Measurements from ENCODE around the gene AMY2A.
"Not testable (repeated sequence)": the region's sequence is repeated elsewhere in the genome, so short reads cannot be mapped to it uniquely, and the experiment has no call there.

AMY2A gene

GRCh38 chr1:103616362-103616761 lies 865 bp upstream of the AMY2A start:
- Histone ChIP-seq H3K9me3 (ENCODE audit: control insufficient read depth, insufficient read depth, low read length) (no peaks in the 10 kb centered on the region), H3K4me1 (ENCODE audit: control insufficient read depth, low read length) (no peaks in the 10 kb centered on the region), H3K79me2 (ENCODE audit: control insufficient read depth, low read length) (no peaks in the 10 kb centered on the region), H3K4me3 (ENCODE audit: low read length) (no peak overlapping the region), H3K27ac (ENCODE audit: low read depth, low read length) (no peak overlapping the region), H3K4me2 (ENCODE audit: low read length) (no peak overlapping the region), H3F3A (ENCODE audit: control insufficient read depth, insufficient read depth) (no peaks in the 10 kb centered on the region), H3K36me3 (ENCODE audit: control insufficient read depth, low read length) (no peaks in the 10 kb centered on the region), H3K9me2 (replicated peaks; ENCODE audit: control insufficient read depth, low read length) (no peaks in the 10 kb centered on the region), H3K27me3 (ENCODE audit: control insufficient read depth, low read length) (no peaks in the 10 kb centered on the region), H4K20me1 (ENCODE audit: control insufficient read depth, insufficient read depth, low read depth, low read length) (no peaks in the 10 kb centered on the region)
- TF ChIP-seq CTCF (IDR thresholded peaks at IDR 0.05; ENCODE audit: low read depth, low read length, poor library complexity, severe bottlenecking), result no peak
- no peak for TF ChIP-seq EZH2phosphoT487 (IDR thresholded peaks at IDR 0.05; ENCODE audit: borderline replicate concordance, low read length)

GRCh38 chr1:103627436-103627835 lies 10.2 kb downstream of the AMY2A start:
- H3F3A ChIP-seq (ENCODE audit: control insufficient read depth, insufficient read depth); H3K79me2 ChIP-seq (ENCODE audit: control insufficient read depth, low read length); H3K27ac ChIP-seq (ENCODE audit: low read depth, low read length); H3K4me1 ChIP-seq (ENCODE audit: control insufficient read depth, low read length); H3K9me3 ChIP-seq (ENCODE audit: control insufficient read depth, insufficient read depth, low read length); H4K20me1 ChIP-seq (ENCODE audit: control insufficient read depth, insufficient read depth, low read depth, low read length); H3K36me3 ChIP-seq (ENCODE audit: control insufficient read depth, low read length); H3K9me2 ChIP-seq (replicated peaks; ENCODE audit: control insufficient read depth, low read length); H3K4me3 ChIP-seq (ENCODE audit: low read length); H3K4me2 ChIP-seq (ENCODE audit: low read length); H3K27me3 ChIP-seq (ENCODE audit: control insufficient read depth, low read length): not testable (repeated sequence)

GRCh38 chr1:103641194-103641593 lies 24.0 kb downstream of the AMY2A start:
- H3K9me2 ChIP-seq (replicated peaks; ENCODE audit: control insufficient read depth, low read length); H4K20me1 ChIP-seq (ENCODE audit: control insufficient read depth, insufficient read depth, low read depth, low read length); H3K4me1 ChIP-seq (ENCODE audit: control insufficient read depth, low read length); H3K9me3 ChIP-seq (ENCODE audit: control insufficient read depth, insufficient read depth, low read length); H3K79me2 ChIP-seq (ENCODE audit: control insufficient read depth, low read length); H3K4me3 ChIP-seq (ENCODE audit: low read length); H3K4me2 ChIP-seq (ENCODE audit: low read length); H3K27me3 ChIP-seq (ENCODE audit: control insufficient read depth, low read length); H3K36me3 ChIP-seq (ENCODE audit: control insufficient read depth, low read length); H3F3A ChIP-seq (ENCODE audit: control insufficient read depth, insufficient read depth); H3K27ac ChIP-seq (ENCODE audit: low read depth, low read length): not testable (repeated sequence)

DNA sequence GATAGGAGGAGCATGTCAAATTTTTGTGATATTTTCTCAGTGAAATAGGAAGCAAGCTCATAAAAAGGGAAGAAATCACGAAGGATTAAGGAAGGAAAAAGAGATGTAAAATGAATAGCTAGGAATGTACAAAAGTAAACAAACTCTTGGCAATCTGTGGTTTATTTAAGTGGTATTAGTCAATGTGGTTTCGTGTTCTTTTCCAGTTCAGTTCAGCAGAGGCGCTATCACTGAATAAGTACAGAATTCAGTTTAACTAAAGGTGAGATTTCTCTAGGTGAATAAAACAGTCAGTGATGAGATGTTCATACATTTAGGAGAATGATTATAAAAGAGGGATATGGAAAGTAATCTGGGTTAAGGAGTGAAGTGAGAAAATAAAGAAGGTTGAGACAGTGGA lies 26.7 kb downstream of the AMY2A start:
- not testable (repeated sequence) for H3K79me2 ChIP-seq (ENCODE audit: control insufficient read depth, low read length); H3K4me3 ChIP-seq (ENCODE audit: low read length); H3K4me2 ChIP-seq (ENCODE audit: low read length); H3K27ac ChIP-seq (ENCODE audit: low read depth, low read length); H3F3A ChIP-seq (ENCODE audit: control insufficient read depth, insufficient read depth); H3K9me3 ChIP-seq (ENCODE audit: control insufficient read depth, insufficient read depth, low read length); H3K4me1 ChIP-seq (ENCODE audit: control insufficient read depth, low read length); H4K20me1 ChIP-seq (ENCODE audit: control insufficient read depth, insufficient read depth, low read depth, low read length); H3K9me2 ChIP-seq (replicated peaks; ENCODE audit: control insufficient read depth, low read length); H3K36me3 ChIP-seq (ENCODE audit: control insufficient read depth, low read length); H3K27me3 ChIP-seq (ENCODE audit: control insufficient read depth, low read length)

GRCh38 chr1:103650305-103650704 lies 33.1 kb downstream of the AMY2A start:
- not testable (repeated sequence) for H3K4me2 ChIP-seq (ENCODE audit: low read length); H3K79me2 ChIP-seq (ENCODE audit: control insufficient read depth, low read length); H3K9me2 ChIP-seq (replicated peaks; ENCODE audit: control insufficient read depth, low read length); H3K9me3 ChIP-seq (ENCODE audit: control insufficient read depth, insufficient read depth, low read length); H3K27me3 ChIP-seq (ENCODE audit: control insufficient read depth, low read length); H3F3A ChIP-seq (ENCODE audit: control insufficient read depth, insufficient read depth); H3K36me3 ChIP-seq (ENCODE audit: control insufficient read depth, low read length); H3K27ac ChIP-seq (ENCODE audit: low read depth, low read length); H3K4me1 ChIP-seq (ENCODE audit: control insufficient read depth, low read length); H3K4me3 ChIP-seq (ENCODE audit: low read length); H4K20me1 ChIP-seq (ENCODE audit: control insufficient read depth, insufficient read depth, low read depth, low read length)

DNA sequence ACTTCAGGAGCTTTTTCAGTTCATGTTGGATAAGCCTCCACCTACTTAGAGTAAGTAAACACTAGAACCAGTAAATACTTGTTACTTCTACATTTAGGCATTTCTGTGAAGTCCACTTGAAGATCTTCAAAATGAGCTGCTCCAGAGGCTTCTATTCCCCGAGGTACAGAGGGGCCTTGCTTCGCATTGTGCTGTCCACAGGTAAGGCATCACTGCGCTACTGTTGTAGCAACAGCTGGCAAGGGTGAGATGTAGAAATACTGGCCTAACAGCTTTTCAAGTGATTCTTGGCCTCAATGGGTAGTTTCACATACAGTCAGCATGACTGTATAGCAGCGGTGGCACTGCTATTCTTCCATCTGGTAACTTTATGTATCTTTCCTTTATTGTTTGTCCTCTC lies 33.7 kb downstream of the AMY2A start:
- H3K27ac ChIP-seq (ENCODE audit: low read depth, low read length); H3K9me3 ChIP-seq (ENCODE audit: control insufficient read depth, insufficient read depth, low read length); H3K4me2 ChIP-seq (ENCODE audit: low read length); H3K4me3 ChIP-seq (ENCODE audit: low read length); H3K9me2 ChIP-seq (replicated peaks; ENCODE audit: control insufficient read depth, low read length); H3K27me3 ChIP-seq (ENCODE audit: control insufficient read depth, low read length); H3K79me2 ChIP-seq (ENCODE audit: control insufficient read depth, low read length); H3K36me3 ChIP-seq (ENCODE audit: control insufficient read depth, low read length); H3F3A ChIP-seq (ENCODE audit: control insufficient read depth, insufficient read depth); H3K4me1 ChIP-seq (ENCODE audit: control insufficient read depth, low read length); H4K20me1 ChIP-seq (ENCODE audit: control insufficient read depth, insufficient read depth, low read depth, low read length): not testable (repeated sequence)

- not testable (repeated sequence) for H3K4me3 ChIP-seq (ENCODE audit: low read length); H4K20me1 ChIP-seq (ENCODE audit: control insufficient read depth, insufficient read depth, low read depth, low read length); H3K36me3 ChIP-seq (ENCODE audit: control insufficient read depth, low read length); H3K9me3 ChIP-seq (ENCODE audit: control insufficient read depth, insufficient read depth, low read length); H3K79me2 ChIP-seq (ENCODE audit: control insufficient read depth, low read length); H3K4me1 ChIP-seq (ENCODE audit: control insufficient read depth, low read length); H3K9me2 ChIP-seq (replicated peaks; ENCODE audit: control insufficient read depth, low read length); H3K4me2 ChIP-seq (ENCODE audit: low read length); H3K27ac ChIP-seq (ENCODE audit: low read depth, low read length); H3F3A ChIP-seq (ENCODE audit: control insufficient read depth, insufficient read depth); H3K27me3 ChIP-seq (ENCODE audit: control insufficient read depth, low read length)
Observed at GRCh38 chr1:103654133-103654532, 36.9 kb downstream of the AMY2A start.

- not testable (repeated sequence) for H3K79me2 ChIP-seq (ENCODE audit: control insufficient read depth, low read length); H3K4me3 ChIP-seq (ENCODE audit: low read length); H4K20me1 ChIP-seq (ENCODE audit: control insufficient read depth, insufficient read depth, low read depth, low read length); H3K27me3 ChIP-seq (ENCODE audit: control insufficient read depth, low read length); H3K9me3 ChIP-seq (ENCODE audit: control insufficient read depth, insufficient read depth, low read length); H3K27ac ChIP-seq (ENCODE audit: low read depth, low read length); H3K36me3 ChIP-seq (ENCODE audit: control insufficient read depth, low read length); H3K4me1 ChIP-seq (ENCODE audit: control insufficient read depth, low read length); H3F3A ChIP-seq (ENCODE audit: control insufficient read depth, insufficient read depth); H3K9me2 ChIP-seq (replicated peaks; ENCODE audit: control insufficient read depth, low read length); H3K4me2 ChIP-seq (ENCODE audit: low read length)
Observed at GRCh38 chr1:103655460-103655859, 38.2 kb downstream of the AMY2A start, which contains the start of gene AMY1A. AMY1A (plus strand) TSS chr1:103655760; CDS start chr1:103656331, 571 bp downstream.

Measured in DOHH2 (cell line).